COLO829 (cell line): Measurements from ENCODE around the gene DMRT3.
A peak's percentile ranks its signal among the peaks of the same experiment; 100 is the strongest.

Experiments used
- DNase-seq: peaks from one replicate; pipeline ENCODE4 v3.0.0; 2012; ENCODE audit warnings: low spot score

DMRT3 gene

GRCh38 chr9:1002678-1003077 lies 26.2 kb downstream of the DMRT3 start:
- no peak for DNase-seq

- DNase-seq, result peak; percentile 26
These were observed 28.7 kb downstream of the DMRT3 start for GRCh38 chr9:1005043-1005667.

- DNase-seq, result no peak
These were observed 30.9 kb downstream of the DMRT3 start for GRCh38 chr9:1007312-1007711.

GRCh38 chr9:1008216-1008615 lies 31.8 kb downstream of the DMRT3 start:
- DNase-seq, result no peak

- DNase-seq, result peak; percentile 29
These were observed 32.7 kb downstream of the DMRT3 start for GRCh38 chr9:1009101-1009707.

- no peak for DNase-seq
These were observed 36.6 kb downstream of the DMRT3 start for GRCh38 chr9:1013021-1013420.

GRCh38 chr9:1014225-1014624 lies 37.8 kb downstream of the DMRT3 start:
- no peak for DNase-seq

GRCh38 chr9:1014640-1015039 lies 38.2 kb downstream of the DMRT3 start:
- no peak for DNase-seq

GRCh38 chr9:1018121-1018520 lies 41.7 kb downstream of the DMRT3 start:
- no peak for DNase-seq

- no peak for DNase-seq
These were observed 47.7 kb downstream of the DMRT3 start for GRCh38 chr9:1024112-1024511.

GRCh38 chr9:1025131-1025530 lies 48.7 kb downstream of the DMRT3 start:
- DNase-seq, result no peak

GRCh38 chr9:1026219-1026618 lies 49.8 kb downstream of the DMRT3 start:
- no peak for DNase-seq

GRCh38 chr9:1028501-1029190 lies 52.2 kb downstream of the DMRT3 start:
- no peak for DNase-seq

- no peak for DNase-seq
These were observed 55.6 kb downstream of the DMRT3 start for GRCh38 chr9:1031951-1032601.

GRCh38 chr9:1034271-1034670 lies 57.8 kb downstream of the DMRT3 start:
- DNase-seq, result no peak

- DNase-seq, result no peak
These were observed 63.1 kb downstream of the DMRT3 start for GRCh38 chr9:1039589-1039988.
